HEK293T (cell line): Measurements from ENCODE around the gene PCDHGC4.

Source experiments
- ARNT ChIP-seq: fragments of 450-650 bp; IDR thresholded peaks from 2 replicates; pipeline ENCODE4 v1.6.1; 2017; ENCODE audit warnings: mild to moderate bottlenecking
- BHLHE40 ChIP-seq: fragments of 450-650 bp; IDR thresholded peaks from 2 replicates; pipeline ENCODE4 v1.6.1; 2016; ENCODE audit warnings: mild to moderate bottlenecking, moderate library complexity, borderline replicate concordance
- ELF4 ChIP-seq: fragments of 450-650 bp; IDR thresholded peaks from 2 replicates; pipeline ENCODE4 v1.6.1; 2017; ENCODE audit warnings: antibody characterized with exemption
- FOXA1 ChIP-seq: fragments of 450-650 bp; IDR thresholded peaks from 2 replicates; pipeline ENCODE4 v1.6.1; 2016; ENCODE audit warnings: mild to moderate bottlenecking
- FOXK2 ChIP-seq: fragments of 450-650 bp; IDR thresholded peaks from 2 replicates; pipeline ENCODE4 v1.6.1; 2016; ENCODE audit warnings: mild to moderate bottlenecking
- FOXM1 ChIP-seq: fragments of 450-650 bp; IDR thresholded peaks from 2 replicates; pipeline ENCODE4 v1.6.1; 2017; ENCODE audit warnings: mild to moderate bottlenecking, borderline replicate concordance
- L3MBTL2 ChIP-seq: fragments of 450-650 bp; conservative IDR thresholded peaks from 2 replicates; pipeline ENCODE4 v1.6.1; 2016; ENCODE audit warnings: mild to moderate bottlenecking
- NFRKB ChIP-seq: fragments of 450-650 bp; IDR thresholded peaks from 2 replicates; pipeline ENCODE4 v1.6.1; 2016; ENCODE audit warnings: mild to moderate bottlenecking, moderate library complexity
- SP1 ChIP-seq: fragments of 450-650 bp; IDR thresholded peaks from 2 replicates; pipeline ENCODE4 v1.6.1; 2017
- SUZ12 ChIP-seq: fragments of 450-650 bp; IDR thresholded peaks from 2 replicates; pipeline ENCODE4 v1.6.1; 2016; ENCODE audit warnings: mild to moderate bottlenecking
- TARDBP ChIP-seq: fragments of 450-650 bp; IDR thresholded peaks from 2 replicates; pipeline ENCODE4 v1.6.1; 2016
- TF ChIP-seq, protein P1 (sequence below): fragments of 450-650 bp; IDR thresholded peaks from 2 replicates; pipeline ENCODE4 v1.6.1; 2016

DNA sequence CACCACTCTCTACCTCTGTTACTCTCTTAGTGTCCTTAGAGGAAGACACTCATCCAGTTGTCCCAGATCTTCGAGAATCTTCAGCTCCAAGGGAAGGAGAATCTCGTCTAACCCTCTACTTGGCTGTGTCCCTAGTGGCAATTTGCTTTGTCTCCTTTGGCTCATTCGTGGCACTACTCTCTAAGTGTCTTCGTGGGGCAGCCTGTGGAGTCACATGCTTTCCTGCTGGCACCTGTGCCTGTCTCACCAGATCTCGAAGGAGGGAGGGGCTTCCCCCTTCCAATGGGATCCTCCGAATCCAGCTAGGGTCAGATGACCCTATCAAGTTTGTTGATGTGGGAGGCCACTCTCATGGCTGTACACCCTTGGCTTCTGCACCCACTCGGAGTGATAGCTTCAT is 2.3 kb downstream of the PCDHGC4 start:
- TF ChIP-seq FOXK2 (no peak), ARNT (no peak), FOXM1 (no peak), TARDBP (no peak), SP1 (no peak), BHLHE40 (no peak), FOXA1 (no peak), L3MBTL2 (no peak), SUZ12 (no peak), NFRKB (no peak), ELF4 (no peak)
- TF ChIP-seq, protein P1, sequence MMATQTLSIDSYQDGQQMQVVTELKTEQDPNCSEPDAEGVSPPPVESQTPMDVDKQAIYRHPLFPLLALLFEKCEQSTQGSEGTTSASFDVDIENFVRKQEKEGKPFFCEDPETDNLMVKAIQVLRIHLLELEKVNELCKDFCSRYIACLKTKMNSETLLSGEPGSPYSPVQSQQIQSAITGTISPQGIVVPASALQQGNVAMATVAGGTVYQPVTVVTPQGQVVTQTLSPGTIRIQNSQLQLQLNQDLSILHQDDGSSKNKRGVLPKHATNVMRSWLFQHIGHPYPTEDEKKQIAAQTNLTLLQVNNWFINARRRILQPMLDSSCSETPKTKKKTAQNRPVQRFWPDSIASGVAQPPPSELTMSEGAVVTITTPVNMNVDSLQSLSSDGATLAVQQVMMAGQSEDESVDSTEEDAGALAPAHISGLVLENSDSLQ = no peak
